LHCN-M2 (cell line): ENCODE results near the gene DLAT. TPM values are rescaled to one million over a fixed set of nuclear protein-coding genes. Genes with fewer than 3 reads are reported as not detected.
A peak's percentile ranks its signal among the peaks of the same experiment; 100 is the strongest.

Experiments used
- DNase-seq: peaks from one replicate; pipeline ENCODE4 v3.0.0-alpha.2; 2012; ENCODE audit warnings: low read depth
- polyA plus RNA-seq: library from polyadenylated mRNA; unstranded; fragments of >200 nt; gene quantifications from one replicate; pipeline ENCODE4 v1.2.1, GENCODE V29; 2012; ENCODE audit warnings: missing spikeins
- total RNA-seq: library from RNA; depleted of rRNA; stranded (reverse); fragments of >200 nt; gene quantifications from 2 replicates; pipeline ENCODE4 v1.2.3, GENCODE V29; 2014; rRNA removed

Gene DLAT
- total RNA-seq, result 45.2 and 47.6 TPM in 2 replicates
- polyA plus RNA-seq, result 16.4 TPM

DNA sequence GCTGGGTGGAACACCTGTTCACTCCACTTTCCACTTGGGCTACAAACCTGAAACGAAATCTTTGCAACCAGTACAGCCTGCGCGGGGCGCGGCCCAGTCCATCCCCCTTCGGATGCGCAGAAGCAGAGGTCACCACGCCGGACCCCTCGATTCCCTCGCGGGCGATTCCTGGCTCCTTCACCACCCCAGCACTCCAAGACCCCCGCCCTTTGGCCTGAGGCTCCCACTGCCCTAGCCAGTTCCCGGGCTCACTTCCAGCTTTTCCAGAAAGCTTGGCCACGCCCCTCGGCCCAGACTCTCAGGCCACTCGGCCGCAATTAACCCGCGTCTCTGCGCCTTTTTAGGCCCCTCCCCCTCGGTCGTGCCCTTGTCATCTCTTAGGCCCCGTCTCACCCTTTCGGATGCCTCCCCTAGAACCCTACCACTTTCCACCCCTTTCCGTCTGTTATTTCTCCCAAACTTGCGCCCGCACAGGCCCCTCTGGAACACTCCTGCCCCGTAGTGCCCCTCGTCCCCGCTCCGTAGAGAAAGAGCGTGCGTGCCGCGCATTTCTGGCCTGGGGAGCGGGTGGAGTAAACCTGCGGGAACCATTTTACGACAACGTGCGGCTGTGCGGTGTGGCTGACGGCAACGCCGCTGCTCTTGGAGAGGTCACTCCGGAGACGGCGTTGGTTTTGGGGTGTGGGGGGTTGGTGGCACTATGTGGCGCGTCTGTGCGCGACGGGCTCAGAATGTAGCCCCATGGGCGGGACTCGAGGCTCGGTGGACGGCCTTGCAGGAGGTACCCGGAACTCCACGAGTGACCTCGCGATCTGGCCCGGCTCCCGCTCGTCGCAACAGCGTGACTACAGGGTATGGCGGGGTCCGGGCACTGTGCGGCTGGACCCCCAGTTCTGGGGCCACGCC is at the start of gene DLAT:
Gene DLAT, plus strand, starts transcription at position 636 of the 906 bp plus-strand sequence. Its CDS starts 65 bp downstream, at position 701.
- DNase-seq, result peak; percentile 81

DNA sequence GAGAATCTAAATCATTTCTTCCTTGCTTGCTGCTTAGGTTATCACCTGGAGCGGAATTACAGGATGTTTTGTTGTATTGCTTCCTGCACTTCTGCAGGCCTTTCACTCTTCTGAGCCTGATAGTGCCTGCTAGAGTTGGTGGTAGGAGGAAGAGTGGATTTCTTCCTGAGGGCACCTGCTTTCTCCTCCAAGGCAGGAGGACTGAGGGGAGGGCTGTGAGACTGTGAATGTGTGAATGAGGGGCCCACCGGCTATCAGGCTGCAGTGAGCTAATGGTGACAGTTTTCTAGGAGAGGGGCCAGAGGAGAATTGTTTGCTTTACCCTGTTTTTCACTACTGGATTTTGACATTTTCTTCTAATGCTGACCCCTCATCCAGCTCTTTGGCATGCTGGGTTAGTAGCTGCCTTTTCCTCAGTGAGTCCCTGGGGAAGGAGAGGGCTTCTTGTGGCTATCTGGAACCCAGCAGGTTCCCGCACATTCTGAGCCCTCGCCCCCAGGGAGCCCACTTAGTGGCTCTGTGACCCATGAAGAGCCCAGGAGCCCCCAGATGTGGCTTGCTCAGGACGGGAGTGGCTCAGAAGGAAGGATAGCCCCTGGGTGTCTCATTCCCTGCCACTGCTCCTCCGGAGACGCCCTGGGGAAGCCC is 49.0 kb upstream of the DLAT start:
- DNase-seq, result no peak

DNA sequence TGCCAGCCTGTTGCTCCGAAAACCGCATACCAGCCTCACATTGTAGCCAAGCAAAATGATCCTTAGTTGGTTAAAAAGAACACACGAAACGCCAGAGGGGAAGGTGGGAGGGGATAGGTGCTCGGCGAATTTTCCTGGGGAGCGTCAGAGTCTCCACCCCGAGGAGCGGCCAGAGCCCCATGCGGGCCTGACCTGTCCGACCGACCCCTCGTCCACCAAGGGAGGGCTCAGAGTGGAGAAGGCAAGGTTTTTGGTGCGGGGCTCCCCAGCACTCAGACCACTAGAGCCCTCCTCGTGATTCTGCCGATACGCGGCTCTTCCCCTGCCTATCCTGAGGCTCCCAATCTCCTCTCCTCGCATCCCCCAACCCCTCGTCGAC is 48.5 kb upstream of the DLAT start:
- peak; percentile 56 for DNase-seq

DNA sequence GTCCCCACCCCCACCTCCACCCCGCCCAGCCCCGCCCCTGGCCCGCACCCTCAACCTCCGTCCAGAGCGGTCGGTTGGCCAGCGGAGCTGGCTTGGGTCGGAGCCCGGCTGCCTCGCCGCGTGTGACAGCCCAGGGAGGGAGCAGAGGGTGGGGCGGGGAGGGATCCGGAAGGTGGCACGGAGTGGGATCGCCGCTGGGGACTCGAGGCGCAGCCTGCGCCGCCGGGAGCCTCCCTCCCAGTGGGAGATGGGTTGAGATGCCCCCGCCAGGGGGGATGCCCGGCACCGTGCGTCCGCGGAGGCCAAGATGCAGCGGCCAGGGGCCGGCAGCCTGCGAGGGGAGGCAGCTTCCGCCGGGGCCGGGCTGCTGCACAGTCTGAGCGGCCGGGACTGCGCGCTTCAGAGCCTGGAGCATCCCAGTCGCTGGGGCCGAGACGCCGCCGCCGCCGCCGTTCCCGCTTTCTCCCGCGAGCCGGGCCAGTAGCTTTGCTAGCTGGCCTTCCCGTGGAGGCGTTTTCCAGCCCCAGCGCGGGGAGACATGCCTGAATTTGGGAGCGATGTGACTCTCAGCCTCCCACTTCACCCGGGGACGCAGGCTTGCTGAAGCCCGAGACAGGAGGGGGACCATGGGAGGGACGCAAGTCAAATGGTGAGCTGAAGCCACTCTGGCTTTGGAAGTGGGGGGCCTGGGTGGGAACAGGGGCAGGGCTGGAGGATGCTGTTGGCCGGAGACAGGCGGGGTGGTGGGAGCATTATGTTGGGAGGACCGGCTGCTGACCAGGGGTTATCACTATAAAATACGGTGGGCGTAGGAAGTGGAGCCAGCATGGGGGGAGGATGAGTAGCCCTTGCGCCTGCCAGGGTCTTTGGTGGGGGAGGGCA is 47.8 kb upstream of the DLAT start:
- DNase-seq, result peak; percentile 37

DNA sequence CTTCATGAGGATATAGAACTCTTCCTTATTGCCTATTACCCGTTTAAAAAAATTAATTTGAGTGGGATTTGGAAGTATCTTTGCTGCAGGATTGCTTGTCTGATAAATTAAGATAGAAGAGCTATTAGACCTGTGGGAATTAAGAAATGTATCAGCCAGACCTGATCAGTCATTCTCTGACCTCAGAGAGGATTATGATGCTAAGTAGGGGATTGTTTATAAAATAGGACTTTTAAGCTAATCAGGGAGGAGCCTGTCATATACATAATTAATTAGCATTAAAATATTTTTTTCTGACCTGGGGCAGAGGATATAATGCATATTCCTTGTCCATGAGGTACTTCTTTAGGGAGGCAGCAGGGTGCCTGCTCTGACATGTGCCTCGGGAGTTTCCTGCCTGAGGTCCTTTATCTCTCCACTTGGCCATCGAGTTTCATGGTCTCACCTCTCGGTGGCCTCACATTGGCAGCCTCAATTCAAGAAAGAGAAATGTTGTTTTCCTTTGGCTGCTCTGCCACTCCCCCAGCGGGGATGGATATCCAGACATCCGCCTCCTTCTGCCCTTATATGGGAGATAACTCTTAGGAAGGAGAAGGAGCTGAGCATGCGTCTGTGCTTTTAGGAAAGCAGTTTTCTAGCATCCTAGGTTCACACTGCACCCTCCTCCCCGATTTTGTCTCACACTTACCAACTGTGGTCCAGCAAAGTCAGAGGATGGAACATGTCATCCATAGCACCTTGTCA is 47.0 kb upstream of the DLAT start:
- DNase-seq, result peak; percentile 79

DNA sequence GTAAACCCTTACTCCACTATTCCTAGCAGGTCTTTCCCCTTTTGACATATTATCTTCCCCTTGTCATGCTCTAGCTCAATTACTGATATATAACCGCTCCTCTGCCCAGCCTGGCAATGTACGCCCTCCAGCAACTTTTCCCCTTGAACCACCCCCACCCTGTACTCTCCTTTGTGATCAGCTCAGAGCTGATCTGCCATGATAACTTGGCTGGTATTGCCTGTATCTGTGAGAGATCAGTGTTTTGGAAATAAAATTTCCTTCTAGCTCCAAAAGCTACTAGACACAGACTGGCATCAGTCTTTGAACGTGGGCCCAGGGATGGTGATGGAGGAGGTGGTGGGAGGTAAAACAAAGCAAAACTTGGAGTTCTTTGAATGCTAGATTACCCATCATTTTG is 45.1 kb upstream of the DLAT start:
- no peak for DNase-seq

DNA sequence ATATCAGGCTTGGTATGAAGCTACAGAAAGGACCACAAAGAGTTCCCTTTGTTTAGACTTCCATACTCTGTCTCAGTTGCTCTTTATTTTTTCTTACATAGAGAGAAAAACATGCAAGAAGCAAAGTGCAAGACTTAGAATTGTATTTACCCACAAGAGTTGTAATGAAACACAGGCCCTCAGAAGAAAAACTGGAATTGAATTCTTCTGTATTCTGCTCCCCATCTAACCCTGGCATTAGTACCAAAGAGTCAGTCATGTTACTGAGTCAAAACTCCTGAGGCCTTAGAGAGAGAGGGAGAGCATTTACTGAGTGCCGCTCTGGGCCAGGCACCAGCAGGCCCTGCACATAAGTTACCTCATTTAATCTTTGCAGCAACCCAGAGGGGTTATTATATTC is 43.9 kb upstream of the DLAT start:
- no peak for DNase-seq

DNA sequence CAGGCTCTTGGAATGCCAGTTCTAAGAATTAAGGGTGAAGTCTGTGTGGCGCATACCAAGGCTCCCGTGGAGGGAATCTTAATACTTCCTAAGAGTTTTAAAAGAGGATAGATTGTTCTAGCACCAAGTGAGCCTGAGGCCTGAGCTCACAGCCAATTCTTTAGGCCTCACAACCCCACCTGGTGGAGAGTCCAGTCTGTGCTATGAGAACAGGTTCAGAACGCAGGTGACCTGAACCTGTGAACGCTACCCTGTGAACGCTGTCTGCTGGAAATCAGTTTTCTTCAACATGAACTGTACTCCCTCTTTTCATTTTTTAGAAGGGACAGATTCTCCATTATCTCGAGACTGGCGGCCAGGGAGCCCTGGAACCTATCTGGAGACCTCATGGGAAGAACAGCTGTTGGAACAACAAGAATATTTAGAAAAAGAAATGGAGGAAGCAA is 43.2 kb upstream of the DLAT start:
- no peak for DNase-seq

DNA sequence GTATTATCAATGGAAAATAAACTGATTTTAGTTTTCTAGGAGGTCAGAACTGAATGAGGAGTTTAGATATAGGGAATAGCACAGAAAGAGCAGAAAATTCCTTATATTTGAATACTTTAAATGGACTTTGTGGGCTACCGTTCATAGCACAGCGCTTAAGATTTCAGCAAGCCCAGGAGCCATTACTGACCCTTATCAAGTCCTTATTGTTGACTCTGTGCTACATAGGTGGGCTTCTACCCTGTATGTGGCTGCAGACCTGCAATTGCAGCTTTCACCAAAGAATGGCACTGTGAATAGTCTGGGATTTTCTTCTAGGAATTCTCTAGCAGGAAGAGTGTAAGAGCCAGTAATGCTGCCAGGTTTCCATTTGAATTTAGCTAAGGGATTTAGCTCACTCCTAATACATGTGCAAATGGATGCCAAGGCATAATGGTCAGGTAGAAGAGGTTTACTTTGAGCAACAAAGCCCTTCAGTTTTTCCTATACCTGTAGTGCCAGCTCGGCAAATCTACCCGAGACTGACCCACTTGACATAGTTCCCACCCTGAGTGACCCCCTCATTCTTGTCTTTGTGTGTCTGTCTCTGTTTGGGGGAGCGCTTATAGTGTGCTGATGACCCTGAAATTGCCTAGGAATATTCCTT is 42.5 kb upstream of the DLAT start:
- no peak for DNase-seq

DNA sequence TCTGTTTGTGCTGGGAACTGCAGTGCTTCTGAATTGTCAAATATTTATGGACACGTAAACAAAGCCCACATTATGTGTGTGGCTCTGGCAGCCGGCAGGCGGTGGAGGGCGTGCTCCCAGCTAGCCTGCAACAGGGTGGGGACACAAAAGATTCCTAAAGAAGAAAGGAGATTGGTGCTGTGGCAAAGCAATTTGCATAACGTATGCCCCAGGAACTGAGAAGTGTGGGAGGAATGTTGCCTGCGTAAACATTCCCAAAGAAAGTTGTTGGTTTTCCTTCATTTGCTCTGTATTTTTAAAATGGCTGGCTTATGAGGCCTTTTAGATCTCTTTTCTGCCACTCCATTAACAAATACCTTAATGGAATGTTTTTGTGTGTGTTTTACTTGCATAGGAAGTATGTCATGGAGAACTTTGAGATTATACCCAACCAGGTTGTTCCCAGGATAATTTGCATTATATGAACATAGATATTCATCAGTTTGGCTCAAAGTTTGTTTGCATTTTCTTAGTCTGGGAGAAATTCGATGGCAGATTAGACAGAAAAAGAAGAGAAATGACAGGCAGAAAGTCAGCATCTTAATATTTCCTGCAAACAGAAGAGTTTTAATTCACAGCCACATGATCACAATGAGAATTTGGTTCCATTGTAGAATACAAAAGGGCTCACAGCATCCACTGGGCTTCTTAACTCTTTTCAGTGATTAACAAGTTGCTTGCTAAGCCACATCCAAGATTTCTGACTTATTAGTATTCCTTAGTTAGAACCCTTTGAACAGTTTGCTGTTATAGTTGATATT is 41.8 kb upstream of the DLAT start:
- DNase-seq, result no peak

DNA sequence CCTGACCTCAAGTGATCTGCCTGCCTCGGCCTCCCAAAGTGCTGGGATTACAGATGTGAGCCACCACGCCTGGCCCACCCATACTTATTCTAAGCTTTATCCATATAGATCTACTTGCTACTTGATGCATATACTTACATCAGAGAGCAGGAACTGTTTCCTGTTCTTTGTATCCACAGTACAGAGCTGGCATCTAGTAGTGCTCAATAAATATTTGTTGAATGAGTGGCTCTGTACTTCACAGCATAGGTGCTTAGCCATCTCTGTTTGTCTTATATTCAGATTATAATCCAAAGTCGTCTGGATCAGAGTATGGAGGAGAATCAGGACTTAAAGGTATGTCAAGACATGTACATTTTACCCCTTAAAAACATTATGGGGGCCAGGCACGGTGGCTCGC is 38.6 kb upstream of the DLAT start:
- no peak for DNase-seq

DNA sequence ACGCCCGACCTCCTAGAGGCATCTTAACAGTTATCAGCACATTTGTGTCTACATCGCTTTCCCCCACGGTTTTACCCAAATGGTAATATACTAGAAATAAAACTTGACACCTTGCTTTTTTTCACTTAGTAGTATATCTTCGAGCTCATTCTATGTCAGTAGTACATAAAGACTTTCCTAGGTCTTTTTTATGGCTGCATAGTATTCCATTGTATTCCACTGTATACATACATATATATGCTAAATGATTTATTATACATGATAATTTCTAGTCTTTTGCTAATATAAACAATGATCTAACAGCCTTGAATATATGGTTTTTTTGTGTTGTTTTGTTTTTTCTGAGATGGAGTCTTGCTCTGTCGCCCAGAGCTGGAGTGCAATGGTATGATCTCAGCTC is 34.8 kb upstream of the DLAT start:
- DNase-seq, result no peak

DNA sequence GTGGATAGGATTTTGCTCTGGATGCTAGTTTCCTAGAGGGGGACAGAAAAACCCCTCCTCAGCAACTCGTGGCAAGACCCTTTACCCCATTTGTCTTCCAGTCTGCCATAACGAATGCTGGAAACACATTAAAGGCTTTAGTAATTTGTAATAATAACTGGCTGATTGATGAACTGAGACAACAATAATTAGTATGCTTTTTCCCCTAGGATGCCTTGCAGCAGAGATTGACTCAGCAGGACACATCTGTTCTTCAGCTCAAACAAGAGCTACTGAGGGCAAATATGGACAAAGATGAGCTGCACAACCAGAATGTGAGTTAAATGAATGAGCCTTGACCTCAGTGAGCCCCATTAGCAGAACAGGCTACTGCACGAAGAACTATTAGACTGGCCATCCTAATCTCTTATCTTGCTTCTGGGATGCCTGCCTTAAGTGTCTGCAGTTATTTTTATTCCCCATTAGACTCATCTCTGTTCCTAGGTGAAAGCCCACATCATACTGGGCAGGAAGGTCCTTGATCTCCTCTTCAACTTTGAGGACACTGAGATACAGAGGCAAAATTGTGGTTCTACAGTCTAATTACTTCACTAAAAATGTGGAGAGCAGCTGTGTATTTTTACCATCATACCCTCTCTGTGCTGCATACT is 32.9 kb upstream of the DLAT start:
- DNase-seq, result no peak

DNA sequence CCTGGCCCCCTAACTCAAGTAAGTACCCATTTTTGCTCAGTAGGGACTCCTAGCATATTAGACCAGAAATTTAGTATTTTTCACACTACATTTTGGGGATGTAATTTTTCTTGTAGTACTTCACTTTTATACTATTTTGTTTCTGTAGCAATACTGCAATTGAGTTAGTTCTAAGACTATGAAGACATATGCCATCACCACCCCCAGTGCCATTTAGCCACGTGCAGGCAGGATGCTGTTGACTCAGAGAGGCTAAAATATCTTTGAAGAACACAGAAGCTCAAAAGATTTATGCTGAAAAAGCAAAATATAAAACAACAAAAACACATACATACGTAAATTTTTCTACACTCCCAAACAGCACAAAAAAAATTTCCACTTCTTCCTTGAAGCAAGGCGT is 29.1 kb upstream of the DLAT start:
- no peak for DNase-seq

DNA sequence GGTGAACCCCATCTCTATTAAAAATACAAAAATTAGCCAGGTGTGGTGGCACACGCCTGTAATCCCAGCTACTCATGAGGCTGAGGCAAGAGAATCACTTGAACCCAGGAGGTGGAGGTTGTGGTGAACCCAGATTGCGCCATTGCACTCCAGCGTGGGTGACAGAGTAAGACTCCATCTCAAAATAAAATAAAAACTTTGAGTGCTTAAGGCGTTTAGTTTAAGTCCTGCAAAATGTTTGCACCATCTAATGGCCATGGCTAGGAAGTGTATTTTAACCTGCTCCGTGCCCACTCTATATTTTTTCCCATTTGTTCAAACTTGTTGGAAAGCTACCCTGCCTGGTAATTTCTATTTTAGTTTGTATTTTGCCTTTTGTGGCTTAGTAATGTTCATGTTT is 28.5 kb upstream of the DLAT start:
- DNase-seq, result peak; percentile 55

DNA sequence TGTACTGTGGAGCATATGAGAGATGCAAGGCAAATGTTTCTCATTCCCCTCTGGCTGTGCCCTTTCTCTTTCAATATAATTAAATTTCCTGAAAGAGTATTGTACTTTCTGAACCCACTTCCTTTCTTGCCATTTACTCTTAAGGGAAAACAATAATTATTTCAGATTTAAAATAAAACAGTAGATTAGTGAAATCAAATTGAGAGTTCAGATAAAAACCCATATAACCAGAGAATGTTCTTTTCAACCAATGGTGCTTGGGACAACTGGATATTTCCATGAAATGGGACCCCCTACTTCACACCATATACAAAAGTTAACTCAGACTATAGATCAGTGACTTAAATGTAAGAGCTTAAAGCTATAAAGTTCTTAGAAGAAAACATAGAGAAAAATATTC is 26.1 kb upstream of the DLAT start:
- no peak for DNase-seq

DNA sequence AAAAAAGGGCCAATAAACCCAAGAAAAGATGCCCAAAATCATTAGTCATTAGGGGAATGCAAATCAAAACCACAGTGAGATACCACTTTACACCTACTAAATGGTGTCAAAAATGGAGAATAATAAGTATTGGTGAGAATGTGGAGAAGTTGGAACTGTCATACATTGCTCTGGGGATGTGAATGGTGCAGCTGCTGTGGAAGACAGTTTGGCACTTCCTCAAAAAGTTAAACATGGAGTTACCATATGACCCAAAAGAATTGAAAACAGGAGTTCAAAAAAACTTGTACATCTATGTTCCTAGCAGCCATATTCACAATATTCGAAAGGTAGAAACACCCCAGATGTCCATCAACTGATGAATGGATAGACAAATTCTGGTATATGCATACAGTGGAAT is 24.5 kb upstream of the DLAT start:
- no peak for DNase-seq

DNA sequence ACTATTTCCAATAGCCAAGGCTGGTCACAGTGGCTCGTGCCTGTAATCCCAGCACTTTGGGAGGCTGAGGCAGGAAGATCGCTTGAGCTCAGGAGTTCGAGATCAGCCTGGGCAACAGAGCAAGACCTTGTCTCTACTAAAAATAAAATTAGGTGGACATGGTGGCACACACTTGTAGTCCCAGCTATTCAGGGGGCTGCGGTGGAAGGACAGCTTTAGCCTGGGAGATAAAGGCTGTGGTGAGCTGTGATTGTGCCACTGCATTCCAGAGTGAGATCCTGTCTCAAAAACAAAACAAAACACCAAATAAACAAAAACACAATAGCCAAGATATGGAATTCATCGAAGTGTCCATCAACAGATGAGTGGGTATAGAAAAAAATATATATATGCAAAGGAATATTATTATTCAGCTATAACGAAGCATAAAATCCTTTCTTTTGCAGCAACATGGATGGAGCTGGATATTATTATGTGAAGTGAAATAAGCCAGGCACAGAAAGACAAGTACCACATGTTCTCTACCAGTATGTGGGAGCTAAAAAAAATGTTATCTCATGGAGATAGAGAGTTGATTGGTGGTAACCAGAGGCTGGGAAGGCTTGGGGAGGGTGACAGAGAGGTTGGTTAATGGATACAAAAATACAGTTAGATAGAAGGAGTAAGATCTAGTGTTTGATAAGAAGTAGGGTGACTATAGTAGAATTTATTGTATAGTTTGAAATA is 22.6 kb upstream of the DLAT start:
- DNase-seq, result no peak

DNA sequence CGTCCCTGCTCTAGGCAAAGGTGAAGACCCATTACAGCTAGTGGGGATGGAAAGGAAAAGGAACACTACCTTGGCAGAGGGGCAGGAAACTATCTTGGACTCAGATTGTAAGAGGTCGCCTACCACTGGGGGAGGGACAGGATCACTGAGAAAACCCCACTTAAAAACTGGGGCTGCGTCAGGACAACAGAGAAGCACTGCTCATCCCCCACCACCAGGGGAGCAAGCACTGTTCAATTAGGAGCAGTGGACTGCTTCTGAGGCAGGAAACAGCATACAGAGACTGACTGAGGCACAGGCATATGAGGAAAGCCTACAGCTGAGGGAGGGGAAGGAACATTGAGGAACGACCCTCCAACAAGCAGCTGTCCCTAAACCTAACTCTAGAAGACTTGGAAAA is 20.8 kb upstream of the DLAT start:
- no peak for DNase-seq
